Testis (tissue), 3 donors: ENCODE measurements around the gene POLR1G. TPM values are rescaled to one million over a fixed set of nuclear protein-coding genes. Genes with fewer than 3 reads are reported as not detected.

Source experiments
- DNase-seq: peaks from one replicate; pipeline ENCODE4 v3.0.0-alpha.2; 2019
- H3K27ac ChIP-seq, 2 donors: fragments of 200-600 bp; sonication (generic); one replicate each; pipeline ENCODE4 v1.5.1; 2019
- H3K27me3 ChIP-seq: fragments of 200-600 bp; sonication (generic); one replicate; pipeline ENCODE4 v1.5.1; 2019
- H3K36me3 ChIP-seq: fragments of 200-600 bp; sonication (generic); one replicate; pipeline ENCODE4 v1.5.1; 2017; ENCODE audit warnings: low read depth; ENCODE audit errors: missing control alignments
- H3K4me1 ChIP-seq: fragments of 200-600 bp; sonication (generic); one replicate; pipeline ENCODE4 v1.5.1; 2019
- H3K4me3 ChIP-seq, 2 donors: fragments of 200-600 bp; sonication (generic); one replicate each; pipeline ENCODE4 v1.5.1; 2017 to 2019
- H3K9me3 ChIP-seq: fragments of 200-600 bp; sonication (generic); one replicate; pipeline ENCODE4 v1.5.1; 2017
- POLR2A ChIP-seq: fragments of 450-650 bp; IDR thresholded peaks from one replicate; pipeline ENCODE4 v1.6.1; 2017; ENCODE audit warnings: antibody characterized with exemption, mild to moderate bottlenecking, moderate library complexity
- WGBS, 2 donors: methylation state at CpG; one replicate each; pipeline ENCODE4 v1.1.5; 2018; 5-methylcytosine and 5-hydroxymethylcytosine counted together
- intact Hi-C: fragments of 100-400 bp; cut with DNase I; formaldehyde crosslinking; loops from one replicate; pipeline ENCODE4 v1.15.1; 2023; ENCODE audit warnings: low total_unique reads
- polyA plus RNA-seq: library from polyadenylated mRNA; stranded (reverse); fragments of 350-450 nt; fragmentation: Illumina TruSeq; extraction: RNeasy Lipid Tissue Mini Kit (QIAGEN cat#74804); gene quantifications from one replicate; pipeline ENCODE4 v1.2.3, GENCODE V29; 2014; ENCODE audit warnings: low read depth, low replicate concordance; ENCODE audit not compliant: insufficient read depth
- total RNA-seq, 2 donors: library from RNA; depleted of rRNA; stranded (reverse); fragments of >200 nt; gene quantifications; one replicate each; pipeline ENCODE4 v1.2.3, GENCODE V29; 2016
- TF ChIP-seq, protein P1 (sequence below), 3 experiments: fragments of 450-650 bp in 2 of 3; fragments of 200-600 bp in 1 of 3; sonication (generic) in 1 of 3; IDR thresholded peaks; one replicate each; pipeline ENCODE4 v1.5.1; 2016 to 2019; ENCODE audit warnings: antibody characterized with exemption in 3 of 3, mild to moderate bottlenecking in 2 of 3, moderate library complexity in 1 of 3

POLR1G gene
- total and polyA plus RNA-seq, 3 donors from 2014 or later, result 5.8 to 12.1 (median 10.2) TPM

DNA sequence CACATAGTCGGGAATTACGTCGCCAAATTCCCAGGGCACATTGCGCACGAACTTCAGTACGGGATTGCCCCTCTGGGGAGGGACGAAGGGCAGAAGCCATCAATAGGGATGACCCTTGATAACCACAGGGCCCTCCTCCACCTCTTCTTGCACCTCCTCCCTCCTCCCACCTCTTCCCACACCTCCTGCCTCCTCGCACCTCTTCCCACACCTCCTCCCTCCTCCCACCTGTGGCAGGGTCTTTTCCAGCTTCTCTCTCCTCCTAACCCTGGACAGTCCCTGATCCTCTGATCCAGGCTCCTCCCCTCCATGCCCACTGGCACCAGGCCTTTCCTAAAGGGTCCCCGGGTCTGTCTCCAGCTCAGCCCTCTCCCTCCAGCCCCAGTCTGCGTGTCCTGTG, 13.9 kb downstream of the POLR1G start:
- peaks cover 14% of the 10 kb centered on the region for H3K4me1 ChIP-seq
- H3K27ac ChIP-seq, result no peak overlapping the region
- no peak for DNase-seq
- no peak overlapping the region for H3K4me3 ChIP-seq
- no peaks in the 10 kb centered on the region for H3K36me3 ChIP-seq
- WGBS, 2 donors, result 73 to 82% methylated on average over 10 of the region's 10 CpGs
- no peaks in the 10 kb centered on the region for H3K27me3 ChIP-seq
- no peaks in the 10 kb centered on the region for H3K9me3 ChIP-seq
- TF ChIP-seq POLR2A, result no peak
- TF ChIP-seq, protein P1, sequence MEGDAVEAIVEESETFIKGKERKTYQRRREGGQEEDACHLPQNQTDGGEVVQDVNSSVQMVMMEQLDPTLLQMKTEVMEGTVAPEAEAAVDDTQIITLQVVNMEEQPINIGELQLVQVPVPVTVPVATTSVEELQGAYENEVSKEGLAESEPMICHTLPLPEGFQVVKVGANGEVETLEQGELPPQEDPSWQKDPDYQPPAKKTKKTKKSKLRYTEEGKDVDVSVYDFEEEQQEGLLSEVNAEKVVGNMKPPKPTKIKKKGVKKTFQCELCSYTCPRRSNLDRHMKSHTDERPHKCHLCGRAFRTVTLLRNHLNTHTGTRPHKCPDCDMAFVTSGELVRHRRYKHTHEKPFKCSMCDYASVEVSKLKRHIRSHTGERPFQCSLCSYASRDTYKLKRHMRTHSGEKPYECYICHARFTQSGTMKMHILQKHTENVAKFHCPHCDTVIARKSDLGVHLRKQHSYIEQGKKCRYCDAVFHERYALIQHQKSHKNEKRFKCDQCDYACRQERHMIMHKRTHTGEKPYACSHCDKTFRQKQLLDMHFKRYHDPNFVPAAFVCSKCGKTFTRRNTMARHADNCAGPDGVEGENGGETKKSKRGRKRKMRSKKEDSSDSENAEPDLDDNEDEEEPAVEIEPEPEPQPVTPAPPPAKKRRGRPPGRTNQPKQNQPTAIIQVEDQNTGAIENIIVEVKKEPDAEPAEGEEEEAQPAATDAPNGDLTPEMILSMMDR (IDR thresholded peaks at IDR 0.05), result no peak
- intact Hi-C loops, result no loop called here

DNA sequence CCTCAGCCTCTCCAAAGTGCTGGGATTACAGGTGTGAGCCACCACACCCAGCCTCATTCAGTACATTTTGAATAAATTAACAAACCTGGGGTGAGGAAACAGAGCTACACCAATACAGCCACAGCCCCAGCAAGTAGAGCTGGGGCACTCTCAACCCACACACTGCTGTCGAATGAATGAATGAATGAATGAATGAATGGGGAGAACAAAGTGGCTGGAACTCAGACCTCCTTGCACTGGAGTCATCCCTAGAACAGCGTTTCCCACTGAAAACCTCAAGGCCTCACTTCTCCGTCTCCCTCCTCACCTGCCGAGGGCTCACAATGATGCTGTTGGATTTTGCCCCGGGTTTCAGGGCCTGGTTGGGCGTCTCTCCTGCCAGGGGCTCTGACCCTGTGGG, 14.4 kb downstream of the POLR1G start:
- no peaks in the 10 kb centered on the region for H3K9me3 ChIP-seq
- H3K27me3 ChIP-seq, result no peaks in the 10 kb centered on the region
- no peaks in the 10 kb centered on the region for H3K36me3 ChIP-seq
- intact Hi-C loops, result no loop called here
- no peak for DNase-seq
- no peak for TF ChIP-seq POLR2A
- TF ChIP-seq, protein P1 (IDR thresholded peaks at IDR 0.05), result no peak
- whole genome bisulfite sequencing, 2 donors, result 90 to 95% methylated on average over 3 to 6 of the region's 6 CpGs
- H3K27ac ChIP-seq, result no peak overlapping the region
- H3K4me3 ChIP-seq, result no peak overlapping the region
- peaks cover 16% of the 10 kb centered on the region for H3K4me1 ChIP-seq

DNA sequence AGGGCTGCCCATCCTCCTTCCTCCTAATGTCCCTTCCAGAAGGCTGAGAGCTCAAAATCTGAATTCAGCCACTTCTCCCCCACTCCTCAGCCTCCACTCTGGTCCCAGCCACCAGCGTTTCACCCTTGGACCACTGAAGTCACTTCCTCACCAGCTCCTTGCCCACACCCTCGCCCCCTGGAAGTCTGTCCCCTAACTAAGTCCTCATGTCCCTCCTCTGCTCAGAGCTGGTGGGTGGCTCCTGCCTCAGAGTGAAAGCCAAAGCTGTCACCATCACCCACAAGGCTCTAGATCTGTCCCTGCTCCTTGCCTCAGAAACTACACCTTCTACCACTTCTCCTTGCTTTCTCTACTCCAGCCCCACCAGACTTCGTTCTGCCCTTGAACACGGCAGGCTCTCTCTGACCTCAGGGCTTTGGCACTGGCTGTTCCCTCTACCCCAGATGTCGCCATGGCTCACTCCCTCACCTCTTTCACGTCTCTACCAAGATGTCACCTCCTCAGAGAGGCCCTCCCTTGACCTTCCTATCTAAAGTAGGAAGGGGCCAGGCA, 15.6 kb downstream of the POLR1G start:
- intact Hi-C loops, result no loop called here

DNA sequence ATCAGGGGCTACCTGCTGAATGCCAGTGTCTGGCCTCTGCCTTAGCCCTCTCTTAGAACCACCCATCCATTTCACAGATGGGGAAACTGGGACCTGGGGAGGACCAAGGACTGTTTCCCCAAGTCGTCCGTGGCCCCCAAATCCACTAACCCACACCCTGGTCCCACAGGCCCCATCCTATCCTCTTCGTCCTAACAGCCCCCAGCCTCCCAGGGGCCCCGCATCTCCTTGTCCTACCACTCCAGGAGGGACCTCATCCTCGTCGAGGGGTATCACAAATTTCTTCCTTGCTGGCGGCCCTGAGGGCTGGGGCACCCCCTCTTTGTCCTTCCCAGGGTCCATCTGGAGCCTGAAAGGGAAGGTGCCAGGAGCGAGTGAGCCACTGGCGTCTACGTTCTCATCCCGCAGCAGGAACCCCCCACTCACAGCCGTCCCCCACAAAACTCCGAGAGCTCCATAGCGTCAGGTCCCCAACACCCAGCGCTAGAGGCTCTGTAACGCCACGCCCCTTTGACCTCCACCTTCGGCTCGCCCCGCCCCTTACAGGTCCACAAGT, 16.7 kb downstream of the POLR1G start:
- intact Hi-C loops, result no loop called here
- Histone ChIP-seq H3K36me3 (no peaks in the 10 kb centered on the region), H3K27ac (peak overlapping the region; percentile 91 to 92), H3K27me3 (no peaks in the 10 kb centered on the region), H3K9me3 (no peaks in the 10 kb centered on the region), H3K4me3 (peak overlapping the region; percentile 65 to 81), H3K4me1 (peaks cover 16% of the 10 kb centered on the region)
- DNase-seq, result no peak
- no peak for TF ChIP-seq POLR2A
- TF ChIP-seq, protein P1 (IDR thresholded peaks at IDR 0.05), result no peak
- 7% methylated on average over 20 of the region's 20 CpGs for WGBS, 2 donors

More for the DNA sequence above, 15.6 kb downstream of the POLR1G start:
- no peak overlapping the region for H3K27ac ChIP-seq
- TF ChIP-seq, protein P1 (IDR thresholded peaks at IDR 0.05), result no peak
- no peak for TF ChIP-seq POLR2A
- H3K27me3 ChIP-seq, result no peaks in the 10 kb centered on the region
- no peak overlapping the region for H3K4me3 ChIP-seq
- H3K36me3 ChIP-seq, result no peaks in the 10 kb centered on the region
- WGBS, 2 donors, result 60 to 75% methylated on average over 6 of the region's 6 CpGs
- H3K4me1 ChIP-seq, result peaks cover 16% of the 10 kb centered on the region
- DNase-seq, result no peak
- no peaks in the 10 kb centered on the region for H3K9me3 ChIP-seq
